NT2/D1 (cell line): ENCODE data around the gene SORT1.

Experiments used
- YY1 ChIP-seq: IDR thresholded peaks from 2 replicates; pipeline ENCODE4 v1.6.1; 2011; ENCODE audit not compliant: insufficient read length, insufficient read depth
- ZNF274 ChIP-seq: IDR thresholded peaks from 2 replicates; pipeline ENCODE4 v1.6.1; 2011; ENCODE audit warnings: mild to moderate bottlenecking, low read depth, low read length

DNA sequence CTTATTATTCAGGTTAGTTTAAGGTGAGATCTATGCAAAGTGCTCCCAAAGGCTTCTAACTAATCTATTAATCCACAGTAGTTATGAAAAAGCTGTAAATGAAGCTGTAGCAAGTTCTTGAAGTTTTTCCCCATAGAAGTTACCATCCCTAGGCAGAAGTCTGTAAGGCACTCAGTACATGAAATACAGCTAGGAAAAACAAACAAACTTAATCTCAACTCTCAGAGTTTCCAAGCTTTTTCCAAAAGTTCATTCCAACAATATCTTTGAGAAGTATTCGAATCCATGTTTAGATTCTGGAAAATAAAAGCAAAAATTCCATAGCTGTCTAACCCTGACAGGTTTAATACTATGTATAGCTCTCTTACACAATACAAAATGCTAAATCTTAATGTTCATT, 41.2 kb downstream of the SORT1 start:
- no peak for TF ChIP-seq YY1
- no peak for TF ChIP-seq ZNF274
